ENCODE results near the gene ZDHHC5. TPM values are rescaled to one million over a fixed set of nuclear protein-coding genes. Genes with fewer than 3 reads are reported as not detected.
A peak's percentile ranks its signal among the peaks of the same experiment; 100 is the strongest.

ZDHHC5 gene
- total and polyA plus RNA-seq, 4 donors = 28.7 to 63.2 (median 42.9) TPM

DNA sequence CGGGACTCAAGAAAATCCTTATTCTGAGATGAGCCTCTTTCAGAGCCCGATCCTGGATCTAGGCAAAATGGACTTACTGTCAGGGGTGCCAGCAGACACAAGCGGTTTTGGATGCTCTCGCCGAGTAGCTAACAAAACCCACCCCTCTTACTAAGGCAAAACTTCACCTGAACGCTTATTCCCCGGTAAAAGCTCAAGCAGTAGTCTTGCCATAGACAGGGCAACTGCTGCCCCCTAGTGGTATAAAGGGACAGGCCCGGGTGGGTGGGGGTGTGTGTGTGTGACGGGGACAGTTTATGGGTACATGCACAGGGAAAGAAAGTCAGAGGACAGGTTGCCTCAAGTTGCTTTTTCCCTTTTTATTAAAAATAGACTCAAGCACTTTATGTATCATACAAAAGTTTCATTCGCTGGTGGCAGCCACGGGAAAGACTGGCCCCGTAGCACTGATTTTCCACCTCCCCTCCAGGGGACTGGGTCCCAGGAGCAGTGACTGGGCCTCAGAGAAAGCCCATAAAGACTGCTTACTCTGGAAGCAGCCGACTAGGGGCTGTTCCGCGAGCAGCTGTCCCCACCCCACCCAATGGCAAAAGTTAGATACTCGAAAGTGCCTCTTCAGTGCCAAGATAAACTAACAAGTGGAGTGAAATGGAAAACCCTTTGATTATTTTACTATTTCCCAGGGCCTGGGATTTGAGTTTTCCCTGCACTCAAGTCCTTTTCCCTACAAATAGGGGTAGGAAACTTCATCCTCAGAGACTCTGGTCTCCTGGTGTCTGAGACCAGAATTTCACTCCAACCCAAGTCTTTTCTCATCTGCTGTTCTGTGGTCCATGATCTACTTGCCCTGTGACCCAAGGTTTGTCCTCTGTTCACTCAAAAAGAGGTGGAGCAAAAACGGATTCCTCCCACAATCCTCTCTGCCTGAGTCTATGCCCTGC, 22.9 kb upstream of the ZDHHC5 start:
- Histone ChIP-seq H3K4me3 (no peak overlapping the region), H3K27ac (ENCODE audit: low read depth in 1 of 2, low read length in 1 of 2) (peak overlapping the region in 1 of 2 donors; percentile 18), H3K27me3 (ENCODE audit: control insufficient read depth in 3 of 3, insufficient read depth in 3 of 3, low read length in 2 of 3) (no peaks in the 10 kb centered on the region), H3K36me3 (ENCODE audit: control insufficient read depth in 4 of 4, insufficient read depth in 4 of 4, low read length in 4 of 4) (peaks cover 0 to 9% (median 2%) of the 10 kb centered on the region in 4 donors), H3K9me3 (ENCODE audit: control insufficient read depth in 4 of 4, insufficient read depth in 3 of 4, low read length in 3 of 4) (peaks cover 0 to 2% (median 0%) of the 10 kb centered on the region in 4 donors), H3K4me1 (ENCODE audit: control insufficient read depth in 5 of 5, insufficient read depth in 5 of 5, low read length in 5 of 5) (peaks cover 0 to 74% (median 35%) of the 10 kb centered on the region in 5 donors), H3K9ac (ENCODE audit: insufficient read depth in 1 of 2, low read length in 2 of 2) (no peak overlapping the region)
- TF ChIP-seq, protein P1, sequence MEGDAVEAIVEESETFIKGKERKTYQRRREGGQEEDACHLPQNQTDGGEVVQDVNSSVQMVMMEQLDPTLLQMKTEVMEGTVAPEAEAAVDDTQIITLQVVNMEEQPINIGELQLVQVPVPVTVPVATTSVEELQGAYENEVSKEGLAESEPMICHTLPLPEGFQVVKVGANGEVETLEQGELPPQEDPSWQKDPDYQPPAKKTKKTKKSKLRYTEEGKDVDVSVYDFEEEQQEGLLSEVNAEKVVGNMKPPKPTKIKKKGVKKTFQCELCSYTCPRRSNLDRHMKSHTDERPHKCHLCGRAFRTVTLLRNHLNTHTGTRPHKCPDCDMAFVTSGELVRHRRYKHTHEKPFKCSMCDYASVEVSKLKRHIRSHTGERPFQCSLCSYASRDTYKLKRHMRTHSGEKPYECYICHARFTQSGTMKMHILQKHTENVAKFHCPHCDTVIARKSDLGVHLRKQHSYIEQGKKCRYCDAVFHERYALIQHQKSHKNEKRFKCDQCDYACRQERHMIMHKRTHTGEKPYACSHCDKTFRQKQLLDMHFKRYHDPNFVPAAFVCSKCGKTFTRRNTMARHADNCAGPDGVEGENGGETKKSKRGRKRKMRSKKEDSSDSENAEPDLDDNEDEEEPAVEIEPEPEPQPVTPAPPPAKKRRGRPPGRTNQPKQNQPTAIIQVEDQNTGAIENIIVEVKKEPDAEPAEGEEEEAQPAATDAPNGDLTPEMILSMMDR (IDR thresholded peaks at IDR 0.05; ENCODE audit: control extremely low read depth, extremely low read depth) = peak; percentile 60
- peak; percentile 67 for ATAC-seq (ENCODE audit: insufficient read depth, low FRiP score)
- peak; percentile 82 to 85 (median 84) for DNase-seq
- WGBS, 2 donors = 12 to 15% methylated on average over 17 of the region's 17 CpGs

DNA sequence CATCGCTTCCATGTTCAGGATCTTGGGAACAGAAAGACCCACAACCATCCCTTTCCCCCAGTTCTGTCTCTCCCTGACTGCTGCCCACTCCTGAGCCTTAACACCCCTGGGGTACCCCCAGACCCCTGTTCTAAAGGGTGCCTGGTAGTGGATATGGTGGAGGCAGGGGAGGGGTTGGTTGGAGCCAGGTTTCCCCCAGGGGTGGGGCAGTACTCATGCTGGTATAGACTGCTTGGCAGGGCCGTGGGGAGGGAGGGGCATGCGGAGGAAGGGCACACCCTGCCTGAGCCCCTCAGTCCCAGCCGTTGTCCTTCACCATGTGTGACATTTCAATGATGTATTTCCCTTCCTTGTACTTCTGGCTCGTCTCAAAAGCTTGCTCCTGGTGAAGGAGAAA, 22.2 kb upstream of the ZDHHC5 start:
- no peak for ATAC-seq (ENCODE audit: insufficient read depth, low FRiP score)
- H3K4me3 ChIP-seq = no peak overlapping the region
- no peak overlapping the region for H3K9ac ChIP-seq (ENCODE audit: insufficient read depth in 1 of 2, low read length in 2 of 2)
- H3K9me3 ChIP-seq (ENCODE audit: control insufficient read depth in 4 of 4, insufficient read depth in 3 of 4, low read length in 3 of 4) = peaks cover 0 to 2% (median 0%) of the 10 kb centered on the region in 4 donors
- TF ChIP-seq, protein P1 (IDR thresholded peaks at IDR 0.05; ENCODE audit: control extremely low read depth, extremely low read depth) = no peak
- H3K36me3 ChIP-seq (ENCODE audit: control insufficient read depth in 4 of 4, insufficient read depth in 4 of 4, low read length in 4 of 4) = peaks cover 0 to 9% (median 2%) of the 10 kb centered on the region in 4 donors
- H3K4me1 ChIP-seq (ENCODE audit: control insufficient read depth in 5 of 5, insufficient read depth in 5 of 5, low read length in 5 of 5) = peaks cover 0 to 72% (median 37%) of the 10 kb centered on the region in 5 donors
- peak; percentile 21 to 51 (median 43) for DNase-seq
- no peaks in the 10 kb centered on the region for H3K27me3 ChIP-seq (ENCODE audit: control insufficient read depth in 3 of 3, insufficient read depth in 3 of 3, low read length in 2 of 3)
- 12 to 14% methylated on average over 5 of the region's 5 CpGs for WGBS, 2 donors
- no peak overlapping the region for H3K27ac ChIP-seq (ENCODE audit: low read depth in 1 of 2, low read length in 1 of 2)

DNA sequence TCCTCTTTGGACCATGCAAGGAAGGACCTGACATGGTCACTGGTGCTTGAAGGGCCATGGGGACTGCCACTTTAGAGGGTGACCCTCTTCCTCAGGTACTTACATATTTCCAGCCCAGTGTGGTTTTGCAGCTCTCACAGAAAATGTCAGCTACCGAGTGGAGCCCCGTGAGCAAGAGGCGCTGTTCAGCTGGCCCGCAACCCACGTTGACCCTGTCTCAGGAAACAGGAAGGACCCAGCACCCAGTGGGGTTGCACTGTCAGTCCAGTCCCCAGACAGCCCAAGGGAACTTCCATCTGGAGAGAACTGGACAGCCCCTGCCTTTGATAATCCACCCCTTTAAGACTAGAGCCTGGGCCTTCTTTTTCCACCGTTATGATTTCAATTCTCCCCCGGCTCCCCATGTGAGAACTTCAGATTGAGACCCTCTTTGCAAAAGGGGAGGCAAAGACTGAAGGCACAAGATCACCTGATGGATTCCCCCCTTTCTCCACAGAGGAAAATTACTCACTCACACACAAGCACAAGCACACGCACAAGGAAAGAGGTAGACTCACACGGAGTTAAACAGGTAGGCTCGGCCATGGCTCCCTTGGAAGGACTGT, 21.6 kb upstream of the ZDHHC5 start:
- WGBS, 2 donors = 17 to 24% methylated on average over 10 of the region's 10 CpGs
- Histone ChIP-seq H3K27ac (ENCODE audit: low read depth in 1 of 2, low read length in 1 of 2) (no peak overlapping the region), H3K27me3 (ENCODE audit: control insufficient read depth in 3 of 3, insufficient read depth in 3 of 3, low read length in 2 of 3) (no peaks in the 10 kb centered on the region), H3K9ac (ENCODE audit: insufficient read depth in 1 of 2, low read length in 2 of 2) (no peak overlapping the region), H3K4me1 (ENCODE audit: control insufficient read depth in 5 of 5, insufficient read depth in 5 of 5, low read length in 5 of 5) (peaks cover 0 to 66% (median 34%) of the 10 kb centered on the region in 5 donors), H3K4me3 (no peak overlapping the region), H3K36me3 (ENCODE audit: control insufficient read depth in 4 of 4, insufficient read depth in 4 of 4, low read length in 4 of 4) (peaks cover 0 to 9% (median 2%) of the 10 kb centered on the region in 4 donors), H3K9me3 (ENCODE audit: control insufficient read depth in 4 of 4, insufficient read depth in 3 of 4, low read length in 3 of 4) (peaks cover 0 to 2% (median 0%) of the 10 kb centered on the region in 4 donors)
- TF ChIP-seq, protein P1 (IDR thresholded peaks at IDR 0.05; ENCODE audit: control extremely low read depth, extremely low read depth) = no peak
- ATAC-seq (ENCODE audit: insufficient read depth, low FRiP score) = no peak
- DNase-seq = peak in 1 of 3 donors; percentile 40
